Effector memory CD8-positive, alpha-beta T cell (primary cell): Measurements from ENCODE around the gene BGLAP.

ENCODE experiments used
- ATAC-seq: fragments of 150-1000 bp; cut with Tn5 transposase; replicated peaks from 2 replicates; pipeline ENCODE4 v1.10.0; 2021; ENCODE audit warnings: mild to moderate bottlenecking, moderate library complexity
- DNase-seq, 3 experiments: peaks; one replicate each; pipeline ENCODE4 v3.0.0; 2021
- H3K27ac Mint-ChIP-seq, 2 donors: one replicate each; pipeline ENCODE4 v1.8.0; 2022; ENCODE audit warnings: mild to moderate bottlenecking in 2 of 2, mixed read lengths in 2 of 2, moderate library complexity in 2 of 2
- H3K27me3 Mint-ChIP-seq, 2 donors: one replicate each; pipeline ENCODE4 v1.8.0; 2022; ENCODE audit warnings: mixed read lengths in 2 of 2
- H3K36me3 Mint-ChIP-seq: one replicate; pipeline ENCODE4 v1.8.0; 2022; ENCODE audit warnings: mild to moderate bottlenecking, moderate library complexity, mixed read lengths; ENCODE audit not compliant: insufficient read depth
- H3K4me1 Mint-ChIP-seq, 2 donors: one replicate each; pipeline ENCODE4 v1.8.0; 2022; ENCODE audit warnings: low read depth in 2 of 2, mixed read lengths in 2 of 2
- H3K4me3 Mint-ChIP-seq, 2 donors: one replicate each; pipeline ENCODE4 v1.8.0; 2022; ENCODE audit warnings: mild to moderate bottlenecking in 2 of 2, mixed read lengths in 2 of 2, moderate library complexity in 2 of 2
- H3K9me3 Mint-ChIP-seq, 2 donors: one replicate each; pipeline ENCODE4 v1.8.0; 2022; ENCODE audit warnings: mixed read lengths in 2 of 2

The BGLAP gene

GRCh38 chr1:156233426-156234127, 8.4 kb upstream of the BGLAP start:
- ATAC-seq, result no peak
- no peak for DNase-seq
- Mint-ChIP-seq H3K4me1 (no peaks in the 10 kb centered on the region), H3K4me3 (no peak overlapping the region), H3K27me3 (no peaks in the 10 kb centered on the region), H3K9me3 (no peaks in the 10 kb centered on the region), H3K36me3 (peaks cover 65% of the 10 kb centered on the region), H3K27ac (no peak overlapping the region)

DNA sequence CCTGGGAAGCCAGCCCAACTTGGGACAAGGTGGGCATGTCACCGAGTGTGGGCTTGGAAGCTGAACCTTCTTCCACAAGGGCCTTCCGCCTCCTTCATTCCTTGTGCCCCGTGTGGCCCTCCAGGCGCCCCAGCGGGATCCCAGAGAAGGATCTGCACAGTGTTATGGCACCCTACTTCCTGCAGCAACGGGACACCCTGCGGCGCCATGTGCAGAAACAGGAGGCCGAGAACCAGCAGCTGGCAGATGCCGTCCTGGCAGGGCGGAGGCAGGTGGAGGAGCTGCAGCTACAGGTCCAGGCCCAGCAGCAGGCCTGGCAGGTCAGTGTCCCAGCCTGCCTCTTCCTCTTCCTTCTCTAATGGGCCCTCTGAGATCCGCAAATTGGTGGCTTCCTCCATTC, 5.8 kb upstream of the BGLAP start:
- Mint-ChIP-seq H3K27me3 (no peaks in the 10 kb centered on the region), H3K4me1 (peaks cover 0 to 8% of the 10 kb centered on the region in 2 donors), H3K27ac (peak overlapping the region in 1 of 2 donors; percentile 13), H3K36me3 (peaks cover 52% of the 10 kb centered on the region), H3K9me3 (no peaks in the 10 kb centered on the region), H3K4me3 (no peak overlapping the region)
- ATAC-seq (no peak), DNase-seq (no peak)

DNA sequence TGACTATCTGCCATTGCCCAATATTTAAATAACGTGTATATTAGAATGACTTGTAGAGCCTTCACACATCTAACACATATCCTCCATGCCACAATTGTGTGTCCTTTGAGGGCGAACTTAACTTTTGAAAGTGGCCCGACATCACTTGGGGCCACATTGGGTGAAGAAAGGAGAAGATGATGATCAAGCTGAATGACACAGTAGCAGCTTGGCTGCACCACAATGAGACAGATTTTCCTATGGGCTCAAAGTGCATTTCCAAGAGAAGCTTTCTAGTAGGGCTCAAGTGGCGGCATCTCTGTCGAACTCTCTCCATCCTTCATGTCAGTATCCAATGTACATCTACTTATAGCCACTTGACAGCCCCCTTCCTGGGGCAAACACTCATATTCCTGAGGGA, 3.7 kb upstream of the BGLAP start:
- Mint-ChIP-seq H3K4me1 (peaks cover 0 to 8% of the 10 kb centered on the region in 2 donors), H3K27me3 (no peaks in the 10 kb centered on the region), H3K27ac (no peak overlapping the region), H3K9me3 (no peaks in the 10 kb centered on the region), H3K4me3 (no peak overlapping the region), H3K36me3 (peaks cover 48% of the 10 kb centered on the region)
- DNase-seq (no peak), ATAC-seq (no peak)

GRCh38 chr1:156241311-156241811, 623 bp upstream of the BGLAP start:
- Mint-ChIP-seq H3K9me3 (no peaks in the 10 kb centered on the region), H3K4me3 (no peak overlapping the region), H3K27me3 (no peaks in the 10 kb centered on the region), H3K4me1 (peaks cover 15 to 23% of the 10 kb centered on the region in 2 donors), H3K36me3 (peaks cover 46% of the 10 kb centered on the region), H3K27ac (no peak overlapping the region)
- DNase-seq (no peak), ATAC-seq (no peak)

GRCh38 chr1:156242738-156243137, 754 bp downstream of the BGLAP start:
- H3K4me1 Mint-ChIP-seq, result peaks cover 15 to 26% of the 10 kb centered on the region in 2 donors
- DNase-seq (no peak), ATAC-seq (no peak)
- peaks cover 40% of the 10 kb centered on the region for H3K36me3 Mint-ChIP-seq
- H3K27ac Mint-ChIP-seq, result peak overlapping the region; percentile 13 to 71
- H3K9me3 Mint-ChIP-seq, result no peaks in the 10 kb centered on the region
- no peak overlapping the region for H3K4me3 Mint-ChIP-seq
- H3K27me3 Mint-ChIP-seq, result no peaks in the 10 kb centered on the region

DNA sequence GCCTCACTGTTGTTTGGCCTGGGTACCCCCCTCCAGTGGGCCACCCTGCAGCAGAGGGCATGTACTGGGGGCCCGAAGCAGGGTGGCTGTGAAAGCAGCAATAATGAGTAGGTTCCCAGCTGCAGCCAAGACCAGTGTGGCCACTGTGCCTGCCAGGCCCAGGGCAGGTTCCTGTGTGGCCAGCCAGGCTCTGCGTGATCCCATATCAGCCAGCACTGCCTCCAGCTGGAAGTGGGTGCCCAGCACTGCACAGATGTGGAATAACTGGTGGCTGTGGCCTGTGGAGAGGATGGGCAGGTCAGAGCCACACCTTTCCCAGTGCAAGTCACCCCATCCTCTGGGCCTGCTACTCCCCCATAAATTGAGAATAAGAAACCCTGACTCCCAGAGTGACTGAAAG, 2.1 kb downstream of the BGLAP start:
- no peak for ATAC-seq
- H3K27ac Mint-ChIP-seq, result peak overlapping the region in 1 of 2 donors; percentile 70
- no peaks in the 10 kb centered on the region for H3K27me3 Mint-ChIP-seq

DNA sequence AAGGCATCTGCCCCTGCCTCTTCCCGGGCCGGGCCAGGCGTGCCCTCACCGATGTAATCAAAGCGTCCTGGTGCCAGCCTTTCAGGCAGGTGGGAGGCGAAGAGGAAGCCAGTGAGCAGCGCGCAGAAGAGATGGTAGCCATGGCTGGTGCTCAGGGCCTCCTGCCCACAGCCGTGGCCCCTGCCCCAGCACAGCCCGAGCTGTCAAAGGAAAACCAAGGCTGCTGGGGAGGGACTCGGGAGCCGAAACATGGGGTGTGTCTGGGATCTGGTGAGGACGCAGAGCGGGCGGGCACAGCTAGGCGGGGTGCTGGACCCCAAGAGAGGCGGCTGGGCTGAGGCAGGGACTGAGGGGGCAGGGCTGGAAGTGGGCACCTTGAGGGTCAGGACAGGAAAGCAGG, 2.7 kb downstream of the BGLAP start:
- DNase-seq (no peak), ATAC-seq (no peak)
- Mint-ChIP-seq H3K9me3 (no peaks in the 10 kb centered on the region), H3K4me1 (peaks cover 15 to 24% of the 10 kb centered on the region in 2 donors), H3K27ac (peak overlapping the region; percentile 70 to 86), H3K4me3 (peak overlapping the region; percentile 90), H3K36me3 (peaks cover 37% of the 10 kb centered on the region), H3K27me3 (no peaks in the 10 kb centered on the region)

More for the DNA sequence above, 2.1 kb downstream of the BGLAP start:
- Mint-ChIP-seq H3K9me3 (no peaks in the 10 kb centered on the region), H3K36me3 (peaks cover 39% of the 10 kb centered on the region), H3K4me1 (peaks cover 15 to 26% of the 10 kb centered on the region in 2 donors), H3K4me3 (peak overlapping the region; percentile 90)
- no peak for DNase-seq

DNA sequence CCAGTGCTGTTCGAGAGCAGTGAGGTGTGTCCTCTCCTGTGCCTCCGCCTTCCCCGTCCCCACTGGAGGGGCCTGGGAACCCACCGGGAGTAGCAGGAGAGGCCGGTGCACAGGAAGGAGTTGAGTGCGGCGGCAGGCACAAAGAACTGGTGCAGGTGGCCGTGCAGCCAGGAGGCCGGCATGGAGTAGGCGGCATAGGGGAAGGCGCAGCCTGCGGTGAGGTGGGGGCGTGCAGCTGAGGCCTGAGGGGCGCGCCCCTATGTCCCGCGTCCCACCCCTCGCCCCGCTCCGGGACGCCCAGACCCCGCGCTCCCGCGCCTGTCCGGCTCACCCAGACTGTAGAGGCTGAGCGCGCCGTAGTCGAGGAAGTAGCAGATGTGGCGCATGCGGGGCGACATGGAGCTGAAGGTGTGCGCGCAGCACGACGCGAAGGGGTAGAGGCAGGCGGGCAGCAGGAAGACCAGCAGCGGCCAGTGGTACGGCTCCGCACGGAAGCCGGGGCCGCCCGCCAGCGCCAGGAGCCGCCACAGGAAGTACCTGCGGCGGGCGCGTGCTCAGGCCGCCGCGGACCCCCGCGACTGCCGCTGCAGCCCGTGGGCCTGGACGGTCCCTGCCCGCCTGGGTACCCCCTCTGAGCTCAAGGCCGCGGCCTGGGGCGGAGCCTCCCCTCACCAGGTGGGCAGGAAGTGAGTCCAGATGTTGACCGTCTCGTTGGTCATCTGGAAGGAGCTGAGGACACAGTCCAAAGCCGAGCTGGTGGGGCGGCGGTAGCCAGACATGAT, 3.7 kb downstream of the BGLAP start:
- peaks cover 15 to 21% of the 10 kb centered on the region in 2 donors for H3K4me1 Mint-ChIP-seq
- peaks cover 40% of the 10 kb centered on the region for H3K36me3 Mint-ChIP-seq
- peak overlapping the region; percentile 90 for H3K4me3 Mint-ChIP-seq
- H3K9me3 Mint-ChIP-seq, result no peaks in the 10 kb centered on the region
- H3K27me3 Mint-ChIP-seq, result no peaks in the 10 kb centered on the region
- DNase-seq (peak; percentile 27 to 33 (median 30)), ATAC-seq (peak; percentile 82)
- peak overlapping the region; percentile 70 to 86 for H3K27ac Mint-ChIP-seq

GRCh38 chr1:156246241-156246780, 4.3 kb downstream of the BGLAP start:
- DNase-seq (no peak), ATAC-seq (no peak)
- Mint-ChIP-seq H3K9me3 (no peaks in the 10 kb centered on the region), H3K4me1 (peaks cover 15 to 18% of the 10 kb centered on the region in 2 donors), H3K36me3 (peaks cover 45% of the 10 kb centered on the region), H3K27me3 (no peaks in the 10 kb centered on the region), H3K27ac (peak overlapping the region in 1 of 2 donors; percentile 41), H3K4me3 (peak overlapping the region; percentile 90)

- H3K9me3 Mint-ChIP-seq, result no peaks in the 10 kb centered on the region
- H3K36me3 Mint-ChIP-seq, result peaks cover 39% of the 10 kb centered on the region
- peaks cover 15 to 18% of the 10 kb centered on the region in 2 donors for H3K4me1 Mint-ChIP-seq
- peak overlapping the region in 1 of 2 donors; percentile 60 for H3K27ac Mint-ChIP-seq
- H3K4me3 Mint-ChIP-seq, result peak overlapping the region in 1 of 2 donors; percentile 41
- H3K27me3 Mint-ChIP-seq, result no peaks in the 10 kb centered on the region
- ATAC-seq (no peak), DNase-seq (no peak)
Measured at GRCh38 chr1:156246781-156247459, 4.9 kb downstream of the BGLAP start.

- DNase-seq (no peak), ATAC-seq (no peak)
- H3K27me3 Mint-ChIP-seq, result no peaks in the 10 kb centered on the region
- peaks cover 41% of the 10 kb centered on the region for H3K36me3 Mint-ChIP-seq
- H3K4me3 Mint-ChIP-seq, result peak within 1 kb of the TSS in 1 of 2 donors; percentile 41
- H3K4me1 Mint-ChIP-seq, result peaks cover 15 to 18% of the 10 kb centered on the region in 2 donors
- peak within 1 kb of the TSS; percentile 60 to 80 for H3K27ac Mint-ChIP-seq
- no peaks in the 10 kb centered on the region for H3K9me3 Mint-ChIP-seq
Measured at GRCh38 chr1:156247460-156248322, 5.7 kb downstream of the BGLAP start, which contains the start of gene PAQR6. TSS of gene PAQR6 (minus strand) at chr1:156248056. CDS start at chr1:156246731, 1,325 bp downstream.

DNA sequence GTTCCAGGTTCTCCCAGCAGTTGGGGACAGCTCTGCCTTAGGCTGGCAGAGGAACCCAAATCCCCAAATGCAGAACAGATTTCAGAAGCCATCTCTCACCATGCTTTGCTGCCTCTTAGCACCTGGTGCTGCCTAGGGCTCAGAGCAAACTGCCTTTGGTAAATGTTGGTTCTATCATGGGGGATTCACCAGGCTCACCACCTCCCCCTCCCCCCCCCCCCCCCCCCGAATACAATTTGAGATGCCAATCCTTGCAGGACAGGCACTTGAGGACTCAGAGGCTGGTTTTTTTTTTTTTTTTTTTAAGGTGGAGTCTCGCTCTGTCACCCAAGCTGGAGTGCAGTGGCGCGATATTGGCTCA, 6.3 kb downstream of the BGLAP start:
- no peaks in the 10 kb centered on the region for H3K27me3 Mint-ChIP-seq
- ATAC-seq (no peak), DNase-seq (no peak)
- H3K4me1 Mint-ChIP-seq, result peaks cover 15 to 18% of the 10 kb centered on the region in 2 donors
- peak overlapping the region in 1 of 2 donors; percentile 80 for H3K27ac Mint-ChIP-seq
- peaks cover 46% of the 10 kb centered on the region for H3K36me3 Mint-ChIP-seq
- peak overlapping the region in 1 of 2 donors; percentile 19 for H3K4me3 Mint-ChIP-seq
- H3K9me3 Mint-ChIP-seq, result no peaks in the 10 kb centered on the region
